HG02943 (cell line): Measurements from ENCODE around the gene AFF1.
"Not testable (repeated sequence)": the region's sequence is repeated elsewhere in the genome, so short reads cannot be mapped to it uniquely, and the experiment has no call there.

Experiments used
- ATAC-seq: cut with Tn5 transposase; IDR thresholded peaks from one replicate; pipeline ENCODE4 v1.9.1; 2021; ENCODE audit warnings: mild to moderate bottlenecking, low read depth, moderate library complexity; ENCODE audit not compliant: unreplicated experiment

Gene AFF1

GRCh38 chr4:87128006-87128705 lies 193.3 kb downstream of the AFF1 start:
- ATAC-seq = no peak

GRCh38 chr4:87129681-87130080 lies 194.9 kb downstream of the AFF1 start:
- ATAC-seq = no peak

GRCh38 chr4:87130985-87131703 lies 196.3 kb downstream of the AFF1 start:
- ATAC-seq = no peak

- no peak for ATAC-seq
Measured at GRCh38 chr4:87132035-87132434, 197.2 kb downstream of the AFF1 start.

- ATAC-seq = no peak
Measured at GRCh38 chr4:87133183-87133582, 198.4 kb downstream of the AFF1 start.

GRCh38 chr4:87134122-87134521 lies 199.3 kb downstream of the AFF1 start:
- no peak for ATAC-seq

GRCh38 chr4:87141428-87141827 lies 206.6 kb downstream of the AFF1 start:
- ATAC-seq = no peak

GRCh38 chr4:87144356-87144755 lies 209.5 kb downstream of the AFF1 start:
- ATAC-seq = no peak

- ATAC-seq = not testable (repeated sequence)
Measured at GRCh38 chr4:87145934-87146333, 211.1 kb downstream of the AFF1 start.

GRCh38 chr4:87147116-87147515 lies 212.3 kb downstream of the AFF1 start:
- ATAC-seq = no peak

GRCh38 chr4:87150498-87151261 lies 215.9 kb downstream of the AFF1 start:
- no peak for ATAC-seq

- ATAC-seq = no peak
Measured at GRCh38 chr4:87151730-87152129, 216.9 kb downstream of the AFF1 start.

- no peak for ATAC-seq
Measured at GRCh38 chr4:87152310-87153041, 217.7 kb downstream of the AFF1 start.

GRCh38 chr4:87153078-87153870 lies 218.5 kb downstream of the AFF1 start:
- ATAC-seq = no peak

- no peak for ATAC-seq
Measured at GRCh38 chr4:87165892-87166291, 231.1 kb downstream of the AFF1 start.

GRCh38 chr4:87166296-87166854 lies 231.6 kb downstream of the AFF1 start:
- no peak for ATAC-seq

- no peak for ATAC-seq
Measured at GRCh38 chr4:87171944-87172343, 237.1 kb downstream of the AFF1 start.

- ATAC-seq = no peak
Measured at GRCh38 chr4:87174672-87175071, 239.9 kb downstream of the AFF1 start.

GRCh38 chr4:87179751-87180150 lies 244.9 kb downstream of the AFF1 start:
- ATAC-seq = no peak

GRCh38 chr4:87180767-87181166 lies 246.0 kb downstream of the AFF1 start:
- ATAC-seq = no peak
